VCaP (cell line): ENCODE data around the gene DUSP2.

Experiments used
- H3K27ac ChIP-seq: fragments of 450-650 bp; 2 replicates; pipeline ENCODE4 v1.5.1; 2017
- TF ChIP-seq, protein P1 (sequence below): fragments of 450-650 bp; conservative IDR thresholded peaks from 2 replicates; pipeline ENCODE4 v1.5.1; 2017; ENCODE audit warnings: mild to moderate bottlenecking, moderate library complexity

The DUSP2 gene

DNA sequence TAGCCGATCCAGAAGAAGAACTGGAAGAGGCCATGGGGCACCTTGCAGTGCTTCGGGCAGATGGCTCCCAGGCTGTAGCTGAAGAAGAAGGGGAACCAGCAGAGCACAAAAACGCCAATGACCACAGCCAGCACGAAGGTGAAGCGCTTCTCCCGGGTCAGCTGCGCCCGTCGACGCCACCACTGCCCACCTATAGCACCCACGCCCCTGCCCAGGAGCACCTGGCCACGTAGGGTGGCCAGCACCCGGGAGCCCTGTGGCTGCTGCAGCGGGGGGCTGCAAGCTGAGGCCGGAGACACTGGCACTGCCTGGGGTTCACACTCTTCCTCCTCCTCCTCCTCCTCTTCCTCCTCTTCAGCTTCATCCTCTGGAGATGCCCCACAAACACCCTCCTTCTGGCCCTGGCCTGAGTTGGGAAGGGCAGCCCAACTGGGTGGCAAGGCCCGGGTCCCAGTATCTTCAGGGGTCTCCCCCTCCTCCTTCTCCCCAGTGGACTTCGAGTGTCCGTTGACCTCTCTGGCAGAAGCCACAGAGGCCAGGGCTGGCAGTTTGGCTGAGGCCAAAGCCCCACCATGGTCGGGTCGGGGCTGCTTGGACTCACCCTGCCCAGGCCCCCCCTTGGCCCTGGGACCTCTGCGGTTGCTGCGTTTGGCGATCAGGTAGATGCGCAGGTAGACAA lies 30.2 kb downstream of the DUSP2 start:
- TF ChIP-seq, protein P1, sequence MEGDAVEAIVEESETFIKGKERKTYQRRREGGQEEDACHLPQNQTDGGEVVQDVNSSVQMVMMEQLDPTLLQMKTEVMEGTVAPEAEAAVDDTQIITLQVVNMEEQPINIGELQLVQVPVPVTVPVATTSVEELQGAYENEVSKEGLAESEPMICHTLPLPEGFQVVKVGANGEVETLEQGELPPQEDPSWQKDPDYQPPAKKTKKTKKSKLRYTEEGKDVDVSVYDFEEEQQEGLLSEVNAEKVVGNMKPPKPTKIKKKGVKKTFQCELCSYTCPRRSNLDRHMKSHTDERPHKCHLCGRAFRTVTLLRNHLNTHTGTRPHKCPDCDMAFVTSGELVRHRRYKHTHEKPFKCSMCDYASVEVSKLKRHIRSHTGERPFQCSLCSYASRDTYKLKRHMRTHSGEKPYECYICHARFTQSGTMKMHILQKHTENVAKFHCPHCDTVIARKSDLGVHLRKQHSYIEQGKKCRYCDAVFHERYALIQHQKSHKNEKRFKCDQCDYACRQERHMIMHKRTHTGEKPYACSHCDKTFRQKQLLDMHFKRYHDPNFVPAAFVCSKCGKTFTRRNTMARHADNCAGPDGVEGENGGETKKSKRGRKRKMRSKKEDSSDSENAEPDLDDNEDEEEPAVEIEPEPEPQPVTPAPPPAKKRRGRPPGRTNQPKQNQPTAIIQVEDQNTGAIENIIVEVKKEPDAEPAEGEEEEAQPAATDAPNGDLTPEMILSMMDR = no peak
- no peak overlapping the region for H3K27ac ChIP-seq

DNA sequence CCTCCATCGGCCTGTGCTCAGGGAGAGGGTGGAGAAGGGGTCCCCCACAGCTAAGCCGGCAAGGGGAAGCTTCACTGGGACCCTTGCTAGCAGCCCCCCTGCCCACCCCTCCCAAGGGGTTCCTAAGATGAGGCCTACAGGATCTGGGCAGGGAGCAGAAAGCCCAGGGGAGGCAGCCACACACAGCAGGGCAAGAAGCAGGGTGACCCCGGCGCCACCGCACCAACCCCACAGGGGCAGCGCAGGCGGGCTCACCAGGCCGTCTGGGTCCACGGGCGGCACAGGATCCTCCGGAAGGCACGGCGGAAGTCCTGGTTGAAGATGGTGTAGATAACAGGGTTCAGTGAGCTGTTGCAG lies 30.7 kb downstream of the DUSP2 start:
- TF ChIP-seq, protein P1 = no peak
- no peak overlapping the region for H3K27ac ChIP-seq

DNA sequence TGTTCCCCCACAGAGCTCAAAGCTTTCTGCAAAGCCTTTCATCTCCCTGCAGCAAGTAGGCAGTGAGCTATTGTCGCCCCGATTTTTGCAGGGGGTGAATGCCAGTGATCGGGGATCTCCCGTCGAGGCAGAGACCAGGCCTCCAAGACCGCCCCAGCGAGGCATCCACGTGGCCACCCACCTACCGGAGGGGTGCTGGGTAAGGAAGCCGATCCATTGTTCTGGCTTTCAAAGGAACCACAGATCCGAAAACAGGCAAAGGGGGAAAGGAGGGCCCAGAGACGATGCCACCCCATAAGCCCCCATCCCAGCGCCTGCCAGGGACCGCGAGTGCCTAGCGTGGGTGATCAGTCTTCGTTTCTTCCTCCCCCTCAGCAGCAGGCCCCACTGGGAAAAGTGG lies 31.3 kb downstream of the DUSP2 start:
- no peak overlapping the region for H3K27ac ChIP-seq
- TF ChIP-seq, protein P1 = no peak

GRCh38 chr2:96113367-96113677 lies 31.9 kb downstream of the DUSP2 start:
- TF ChIP-seq, protein P1 = no peak

DNA sequence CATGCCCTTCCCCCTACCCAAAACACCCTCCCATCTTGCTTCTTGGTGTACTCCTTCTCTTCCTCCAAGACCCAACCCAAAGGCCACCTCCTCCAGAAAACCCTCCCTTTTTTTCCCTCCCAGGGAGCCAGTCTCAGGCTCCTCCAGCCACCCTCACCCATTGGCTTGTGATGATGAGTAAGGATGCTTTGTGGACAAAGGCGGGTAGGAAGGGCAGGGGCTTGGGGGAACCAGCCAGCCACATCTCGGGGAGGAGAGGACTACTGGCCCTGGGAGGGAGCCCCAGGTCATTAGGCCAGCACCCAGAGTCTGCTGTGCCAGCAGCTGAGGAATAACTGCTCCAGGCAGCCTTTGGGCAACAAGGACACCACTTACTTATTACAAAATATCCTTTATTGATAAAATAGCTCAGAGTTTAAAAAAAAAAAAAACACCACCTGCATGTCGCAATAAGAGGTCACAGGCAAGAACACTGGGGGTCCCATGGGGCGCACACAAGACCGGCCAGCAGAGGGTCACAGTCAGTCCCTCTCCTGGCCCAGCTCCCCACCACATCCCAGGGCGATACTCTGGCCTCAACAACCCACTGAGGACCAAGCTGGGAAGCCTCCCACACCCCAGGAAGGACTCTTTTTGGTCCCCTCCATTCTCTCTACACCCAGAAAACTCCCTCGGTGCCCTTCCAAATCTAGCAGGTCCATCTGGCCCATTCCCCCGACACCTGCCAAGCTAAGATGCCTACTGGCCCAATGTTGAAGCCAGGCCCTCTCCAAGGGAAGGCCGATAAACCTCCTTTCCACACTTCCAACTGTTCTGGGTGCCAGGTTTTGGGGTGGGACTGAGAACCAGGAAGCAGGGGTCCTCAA lies 32.5 kb downstream of the DUSP2 start:
- no peak overlapping the region for H3K27ac ChIP-seq
- TF ChIP-seq, protein P1 = no peak

More at GRCh38 chr2:96113367-96113677, 31.9 kb downstream of the DUSP2 start:
- H3K27ac ChIP-seq = no peak overlapping the region

- no peak overlapping the region for H3K27ac ChIP-seq
- TF ChIP-seq, protein P1 = no peak
These were observed 33.3 kb downstream of the DUSP2 start for GRCh38 chr2:96111823-96112500.

DNA sequence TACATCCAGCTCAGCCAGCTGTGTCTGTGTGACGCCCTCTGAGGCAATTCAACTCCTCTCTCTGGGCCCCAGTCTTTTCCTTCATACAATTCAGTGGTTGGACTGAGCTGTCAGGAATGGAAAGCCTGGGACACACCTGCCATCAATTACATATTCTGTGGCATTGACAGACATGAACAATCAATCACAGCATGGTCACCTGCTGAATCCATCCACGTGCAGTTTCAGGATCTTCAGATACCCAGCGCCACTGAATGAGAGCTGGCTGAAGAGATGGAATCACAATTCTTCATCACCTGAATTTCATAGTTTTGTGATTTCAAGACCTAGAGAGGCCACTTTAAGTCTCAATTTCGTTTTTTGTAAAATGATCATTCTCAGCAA lies 34.0 kb downstream of the DUSP2 start:
- H3K27ac ChIP-seq = no peak overlapping the region
- TF ChIP-seq, protein P1 = no peak
